ENCODE data around the gene MMP24. TPM values are rescaled to one million over a fixed set of nuclear protein-coding genes. Genes with fewer than 3 reads are reported as not detected.

The MMP24 gene
- total RNA-seq, 1 donor from 2014 or later: 1.9 TPM

DNA sequence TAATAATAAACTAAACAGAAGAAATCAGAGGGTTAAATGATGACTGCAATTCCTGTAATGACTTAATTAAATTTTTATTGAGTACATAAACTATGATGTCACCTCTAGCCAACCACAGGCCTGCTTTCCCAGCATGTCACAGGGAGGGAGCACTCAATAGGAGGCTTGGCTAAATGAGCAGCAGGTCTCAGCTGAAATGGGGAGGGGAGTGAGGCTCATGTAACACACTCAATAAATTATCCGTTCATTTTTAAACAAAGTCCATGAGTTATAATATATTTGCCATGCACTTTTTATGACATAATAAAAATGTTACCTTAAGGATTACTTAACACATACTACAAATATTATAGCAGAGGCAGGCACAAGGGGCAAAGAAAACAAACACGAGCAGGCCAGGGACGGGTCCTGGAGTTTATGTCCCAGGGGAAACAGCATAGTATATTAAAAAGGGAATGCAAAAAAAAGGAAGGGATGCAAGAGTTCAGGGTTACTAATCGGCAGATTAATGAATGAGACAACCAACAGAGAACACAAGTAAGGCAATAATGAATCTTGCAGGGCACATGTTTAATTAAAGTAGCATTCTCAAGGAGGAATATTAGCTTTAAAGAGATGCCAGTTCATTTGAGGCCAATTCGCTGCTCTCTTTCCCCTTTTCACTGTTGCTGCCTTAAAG is 92.8 kb downstream of the MMP24 start:
- H3K4me3 ChIP-seq: no peak overlapping the region
- H3K4me2 ChIP-seq: no peak overlapping the region
- no peaks in the 10 kb centered on the region for H3K79me2 ChIP-seq (ENCODE audit: low read depth)
- no peaks in the 10 kb centered on the region for H4K20me1 ChIP-seq (ENCODE audit: low read depth)
- no peaks in the 10 kb centered on the region for H3K36me3 ChIP-seq
- H3K27me3 ChIP-seq: no peaks in the 10 kb centered on the region
- DNase-seq (ENCODE audit: low spot score): no peak
- no peaks in the 10 kb centered on the region for H3K9me3 ChIP-seq (ENCODE audit: low read depth)
- no peak overlapping the region for H3K27ac Mint-ChIP-seq
- no peak overlapping the region for H3K9ac ChIP-seq
- TF ChIP-seq EZH2 (IDR thresholded peaks at IDR 0.05) (no peak), EZH2phosphoT487 (IDR thresholded peaks at IDR 0.05) (no peak)
- TF ChIP-seq, protein P1, sequence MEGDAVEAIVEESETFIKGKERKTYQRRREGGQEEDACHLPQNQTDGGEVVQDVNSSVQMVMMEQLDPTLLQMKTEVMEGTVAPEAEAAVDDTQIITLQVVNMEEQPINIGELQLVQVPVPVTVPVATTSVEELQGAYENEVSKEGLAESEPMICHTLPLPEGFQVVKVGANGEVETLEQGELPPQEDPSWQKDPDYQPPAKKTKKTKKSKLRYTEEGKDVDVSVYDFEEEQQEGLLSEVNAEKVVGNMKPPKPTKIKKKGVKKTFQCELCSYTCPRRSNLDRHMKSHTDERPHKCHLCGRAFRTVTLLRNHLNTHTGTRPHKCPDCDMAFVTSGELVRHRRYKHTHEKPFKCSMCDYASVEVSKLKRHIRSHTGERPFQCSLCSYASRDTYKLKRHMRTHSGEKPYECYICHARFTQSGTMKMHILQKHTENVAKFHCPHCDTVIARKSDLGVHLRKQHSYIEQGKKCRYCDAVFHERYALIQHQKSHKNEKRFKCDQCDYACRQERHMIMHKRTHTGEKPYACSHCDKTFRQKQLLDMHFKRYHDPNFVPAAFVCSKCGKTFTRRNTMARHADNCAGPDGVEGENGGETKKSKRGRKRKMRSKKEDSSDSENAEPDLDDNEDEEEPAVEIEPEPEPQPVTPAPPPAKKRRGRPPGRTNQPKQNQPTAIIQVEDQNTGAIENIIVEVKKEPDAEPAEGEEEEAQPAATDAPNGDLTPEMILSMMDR (IDR thresholded peaks at IDR 0.05): no peak
- H3K4me1 ChIP-seq: no peaks in the 10 kb centered on the region
- H3K27ac ChIP-seq: no peak overlapping the region
- no peaks in the 10 kb centered on the region for H3F3A ChIP-seq (ENCODE audit: low read depth)
- H3K27me3 Mint-ChIP-seq (ENCODE audit: insufficient read depth, low read depth): no peaks in the 10 kb centered on the region
- H2AFZ ChIP-seq (replicated peaks): no peak overlapping the region
- no peak overlapping the region for H3K4me3 Mint-ChIP-seq
- H3K36me3 Mint-ChIP-seq: no peaks in the 10 kb centered on the region
- H3K9me3 Mint-ChIP-seq: no peaks in the 10 kb centered on the region
- H3K4me1 Mint-ChIP-seq: no peaks in the 10 kb centered on the region

DNA sequence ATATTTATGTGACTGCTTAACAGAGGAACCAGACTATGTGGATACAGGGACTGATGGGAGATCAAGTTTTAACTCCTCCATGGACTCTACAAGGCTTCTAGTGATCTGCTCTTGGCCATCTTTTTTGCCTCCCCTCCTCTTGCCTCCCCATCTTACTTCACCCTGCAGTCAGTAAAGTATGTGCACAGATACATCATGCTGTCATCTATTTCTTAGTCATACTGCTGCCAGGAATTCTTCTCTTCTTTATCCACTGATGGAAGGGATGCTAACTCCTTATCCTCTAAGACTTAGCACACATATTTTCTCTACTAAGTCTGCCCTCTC is 93.3 kb downstream of the MMP24 start:
- Histone ChIP-seq H3K9ac (no peak overlapping the region), H3K4me2 (no peak overlapping the region), H3K9me3 (ENCODE audit: low read depth) (no peaks in the 10 kb centered on the region), H3F3A (ENCODE audit: low read depth) (no peaks in the 10 kb centered on the region), H2AFZ (replicated peaks) (no peak overlapping the region), H3K4me1 (no peaks in the 10 kb centered on the region), H3K79me2 (ENCODE audit: low read depth) (no peaks in the 10 kb centered on the region), H3K27ac (no peak overlapping the region), H3K36me3 (no peaks in the 10 kb centered on the region), H4K20me1 (ENCODE audit: low read depth) (no peaks in the 10 kb centered on the region), H3K27me3 (no peaks in the 10 kb centered on the region), H3K4me3 (no peak overlapping the region)
- Mint-ChIP-seq H3K4me3 (no peak overlapping the region), H3K27ac (no peak overlapping the region), H3K4me1 (no peaks in the 10 kb centered on the region), H3K27me3 (ENCODE audit: insufficient read depth, low read depth) (no peaks in the 10 kb centered on the region), H3K36me3 (no peaks in the 10 kb centered on the region), H3K9me3 (no peaks in the 10 kb centered on the region)
- TF ChIP-seq, protein P1 (IDR thresholded peaks at IDR 0.05): no peak
- TF ChIP-seq EZH2 (IDR thresholded peaks at IDR 0.05): no peak
- TF ChIP-seq EZH2phosphoT487 (IDR thresholded peaks at IDR 0.05): no peak
- DNase-seq (ENCODE audit: low spot score): no peak

DNA sequence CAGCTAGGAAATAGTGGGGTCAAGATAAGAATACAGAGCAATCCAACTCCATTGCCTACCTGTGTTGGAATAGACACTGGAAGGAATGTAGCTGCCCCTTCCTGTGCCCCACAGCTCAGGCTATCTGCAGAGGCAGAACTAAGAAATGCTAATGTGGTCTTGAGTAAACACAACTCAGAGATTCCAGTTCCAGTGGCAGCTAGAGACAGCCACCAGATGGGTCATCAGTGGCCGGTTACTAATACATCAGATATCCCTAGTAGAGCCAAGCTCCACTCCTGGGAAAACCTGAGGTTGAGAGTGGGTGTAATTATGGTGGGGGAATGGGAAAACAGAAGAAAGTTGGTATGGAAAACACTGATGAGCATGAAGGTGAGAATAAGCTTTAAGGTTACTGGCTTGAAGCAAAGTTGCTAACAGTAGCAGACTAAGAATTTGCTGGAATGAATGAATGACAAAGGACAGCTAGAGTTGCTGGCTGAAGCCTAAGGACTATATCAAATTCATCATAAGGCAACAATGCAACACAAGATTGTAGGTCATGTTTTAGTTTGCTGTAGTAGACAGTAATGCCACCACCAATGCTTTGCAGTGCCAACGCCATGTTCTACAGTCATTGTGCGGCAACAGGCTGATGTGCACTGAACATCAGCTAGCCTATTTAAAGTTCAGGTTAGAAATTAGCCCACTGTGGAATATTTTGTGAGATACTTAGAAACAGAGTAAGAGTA is 94.1 kb downstream of the MMP24 start:
- TF ChIP-seq EZH2phosphoT487 (IDR thresholded peaks at IDR 0.05) (no peak), EZH2 (IDR thresholded peaks at IDR 0.05) (no peak)
- TF ChIP-seq, protein P1 (IDR thresholded peaks at IDR 0.05): no peak

More for the DNA sequence above, 94.1 kb downstream of the MMP24 start:
- no peaks in the 10 kb centered on the region for H3K36me3 ChIP-seq
- no peak overlapping the region for H3K27ac ChIP-seq
- H2AFZ ChIP-seq (replicated peaks): no peak overlapping the region
- no peak overlapping the region for H3K9ac ChIP-seq
- H3K4me3 ChIP-seq: no peak overlapping the region
- Mint-ChIP-seq H3K36me3 (peaks cover 2% of the 10 kb centered on the region), H3K9me3 (no peaks in the 10 kb centered on the region), H3K4me1 (peaks cover 2% of the 10 kb centered on the region), H3K4me3 (no peak overlapping the region), H3K27me3 (ENCODE audit: insufficient read depth, low read depth) (no peaks in the 10 kb centered on the region), H3K27ac (no peak overlapping the region)
- H3F3A ChIP-seq (ENCODE audit: low read depth): no peaks in the 10 kb centered on the region
- no peaks in the 10 kb centered on the region for H3K79me2 ChIP-seq (ENCODE audit: low read depth)
- no peaks in the 10 kb centered on the region for H3K27me3 ChIP-seq
- H3K4me2 ChIP-seq: no peak overlapping the region
- DNase-seq (ENCODE audit: low spot score): no peak
- H3K4me1 ChIP-seq: no peaks in the 10 kb centered on the region
- no peaks in the 10 kb centered on the region for H3K9me3 ChIP-seq (ENCODE audit: low read depth)
- no peaks in the 10 kb centered on the region for H4K20me1 ChIP-seq (ENCODE audit: low read depth)

Data from neural progenitor cell (in vitro differentiated cells).